ENCODE measurements around the gene CTDSPL2. TPM values are rescaled to one million over a fixed set of nuclear protein-coding genes. Genes with fewer than 3 reads are reported as not detected.

CTDSPL2 gene
- total and polyA plus RNA-seq, 10 of the 15 experiments (the other 5 are each of a cell fraction or from before 2014, with no cell fraction given) = 10.7 to 77.1 (median 44.9) TPM

DNA sequence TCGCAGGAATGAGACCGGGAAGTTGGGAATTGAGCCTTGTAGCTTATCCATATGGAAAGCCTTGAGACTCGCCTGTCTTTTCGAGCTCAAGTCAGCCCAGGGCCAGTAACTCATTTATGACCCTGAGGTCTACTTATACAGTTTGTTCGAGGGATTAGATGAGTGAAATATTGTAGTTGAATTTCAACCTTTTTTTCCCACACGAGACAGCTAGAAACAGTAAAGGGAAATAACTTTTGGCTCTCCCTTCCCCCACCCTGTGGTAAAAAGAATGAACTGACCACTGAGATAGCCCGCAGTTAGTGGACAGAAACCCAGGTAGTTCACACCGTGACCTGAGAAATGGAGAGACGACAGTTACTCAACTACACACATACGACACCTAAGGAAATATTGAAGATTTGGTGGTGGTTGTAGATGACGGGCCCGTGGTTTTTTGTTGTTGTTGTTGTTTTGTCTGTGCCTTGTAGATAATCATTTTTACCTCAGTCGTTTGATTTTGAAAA lies 110.4 kb downstream of the CTDSPL2 start:
- in situ Hi-C loops (cut with MboI) = no loop called here
- no TSS peak for BruUV-seq (replicated peaks)
- DNase-seq (ENCODE audit: low read depth, low spot score) = no peak
- ATAC-seq = peak; percentile 6; the same call in 2 of the 3 replicates
- 0 out of 2 replicates have a peak, but pooled peaks have one; percentile 4 for TF ChIP-seq POLR2AphosphoS5 (IDR thresholded peaks at IDR 0.05; ENCODE audit: low read length)
- 0 out of 2 replicates have a peak, but pooled peaks have one; percentile 22 for TF ChIP-seq MLLT1 (IDR thresholded peaks at IDR 0.05)
- TF ChIP-seq RUNX3 (IDR thresholded peaks at IDR 0.05; ENCODE audit: low read length) = peak; percentile 58
- TF ChIP-seq, protein P1, sequence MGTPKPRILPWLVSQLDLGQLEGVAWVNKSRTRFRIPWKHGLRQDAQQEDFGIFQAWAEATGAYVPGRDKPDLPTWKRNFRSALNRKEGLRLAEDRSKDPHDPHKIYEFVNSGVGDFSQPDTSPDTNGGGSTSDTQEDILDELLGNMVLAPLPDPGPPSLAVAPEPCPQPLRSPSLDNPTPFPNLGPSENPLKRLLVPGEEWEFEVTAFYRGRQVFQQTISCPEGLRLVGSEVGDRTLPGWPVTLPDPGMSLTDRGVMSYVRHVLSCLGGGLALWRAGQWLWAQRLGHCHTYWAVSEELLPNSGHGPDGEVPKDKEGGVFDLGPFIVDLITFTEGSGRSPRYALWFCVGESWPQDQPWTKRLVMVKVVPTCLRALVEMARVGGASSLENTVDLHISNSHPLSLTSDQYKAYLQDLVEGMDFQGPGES (IDR thresholded peaks at IDR 0.05) = no peak
- TF ChIP-seq IKZF2 (IDR thresholded peaks at IDR 0.05) = peak in 1 of 2 experiments; percentile 28; a peak in 1 of 4 replicates
- TF ChIP-seq FOS (IDR thresholded peaks at IDR 0.05; ENCODE audit: borderline replicate concordance, extremely low read depth, insufficient read length) = no peak
- TF ChIP-seq ZNF274 (IDR thresholded peaks at IDR 0.05; ENCODE audit: insufficient read depth, insufficient read length) = no peak
- Histone ChIP-seq H3K4me1 (ENCODE audit: control insufficient read depth, insufficient read depth, low read length) (peaks cover 4% of the 10 kb centered on the region; the same call in 1 of the 2 replicates), H3K4me3 (peak overlapping the region; percentile 70), H2AFZ (ENCODE audit: control insufficient read depth, low read depth, low read length) (no peak overlapping the region), H3K27ac (ENCODE audit: control insufficient read depth, insufficient read depth) (peak overlapping the region; percentile 92), H3K9me3 (replicated peaks; ENCODE audit: control insufficient read depth, insufficient read depth, low read length) (no peaks in the 10 kb centered on the region), H3K9ac (ENCODE audit: control insufficient read depth, insufficient read depth, low read length) (peak overlapping the region; percentile 80), H3K4me2 (ENCODE audit: control insufficient read depth, insufficient read depth) (peak overlapping the region; percentile 56), H4K20me1 (ENCODE audit: control insufficient read depth, insufficient read depth) (no peaks in the 10 kb centered on the region), H3K79me2 (ENCODE audit: control insufficient read depth, insufficient read depth, low read length) (peaks cover 55% of the 10 kb centered on the region), H3K36me3 (ENCODE audit: control insufficient read depth in 2 of 2, insufficient read depth in 2 of 2, low read length in 1 of 2) (no peaks in the 10 kb centered on the region), H3K27me3 (replicated peaks in 1 of 2; ENCODE audit: control insufficient read depth in 2 of 2, insufficient read depth in 2 of 2, low read length in 1 of 2) (no peaks in the 10 kb centered on the region)
- whole genome bisulfite sequencing (ENCODE audit: insufficient coverage, insufficient replicate concordance, low lambda C conversion rate, missing lambda C conversion rate) = under 1% methylated on average over 13 of the region's 13 CpGs
- RAD21 ChIA-PET (ENCODE audit: unreplicated experiment) = interaction anchor here (0.8 to 2.4 kb wide), 3 partner anchors 9 to 316 kb away, joined by 3 to 13 read pairs (median 4); partner anchors contain the start of gene TRIM69
- intact Hi-C loops (cut with micrococcal nuclease; ENCODE audit: unreplicated experiment) = no loop called here
- SMC1A ChIA-PET (ENCODE audit: uncharacterized antibody, unreplicated experiment) = interaction anchor here (1.1 to 2.3 kb wide), 3 partner anchors 8 to 12 kb away, joined by 3 to 13 read pairs (median 8); no protein-coding TSS in a partner anchor
- CTCF ChIA-PET = interaction anchor here (1.3 to 2.3 kb wide), 3 partner anchors 8 to 47 kb away, joined by 3 to 10 read pairs (median 4); no protein-coding TSS in a partner anchor
- POLR2A ChIA-PET = interaction anchor here (0.5 to 2.2 kb wide), 9 partner anchors 8 to 745 kb away, joined by 3 to 24 read pairs (median 3); no protein-coding TSS in a partner anchor
- no peak for FAIRE-seq

All from GM12878 (cell line).